NCI-H2029 (cell line): ENCODE results near the gene HPCAL1.

Experiments
- DNase-seq: peaks from one replicate; lab custom pipeline; 2025; lab: John Stamatoyannopoulos, UW

Gene HPCAL1

GRCh38 chr2:10407432-10407831, 104.7 kb downstream of the HPCAL1 start:
- peak; percentile 29 for DNase-seq

- DNase-seq: peak; percentile 62
These were observed 105.3 kb downstream of the HPCAL1 start for GRCh38 chr2:10407841-10408648.

- peak; percentile 85 for DNase-seq
These were observed 106.2 kb downstream of the HPCAL1 start for GRCh38 chr2:10408649-10409579.

- DNase-seq: no peak
These were observed 107.5 kb downstream of the HPCAL1 start for GRCh38 chr2:10410001-10410822.

GRCh38 chr2:10410823-10411437, 108.2 kb downstream of the HPCAL1 start:
- DNase-seq: no peak

GRCh38 chr2:10411557-10411956, 108.9 kb downstream of the HPCAL1 start:
- no peak for DNase-seq

GRCh38 chr2:10412380-10412779, 109.7 kb downstream of the HPCAL1 start:
- DNase-seq: no peak

GRCh38 chr2:10413503-10413902, 110.8 kb downstream of the HPCAL1 start:
- DNase-seq: no peak

- DNase-seq: peak; percentile 29
These were observed 111.3 kb downstream of the HPCAL1 start for GRCh38 chr2:10413991-10414451.

- DNase-seq: peak; percentile 97
These were observed 111.9 kb downstream of the HPCAL1 start for GRCh38 chr2:10414591-10414990.

GRCh38 chr2:10415048-10415447, 112.3 kb downstream of the HPCAL1 start:
- no peak for DNase-seq

GRCh38 chr2:10415640-10416039, 112.9 kb downstream of the HPCAL1 start:
- no peak for DNase-seq

- DNase-seq: no peak
These were observed 115.0 kb downstream of the HPCAL1 start for GRCh38 chr2:10417551-10418335.

- DNase-seq: no peak
These were observed 117.0 kb downstream of the HPCAL1 start for GRCh38 chr2:10419553-10420257.

GRCh38 chr2:10422251-10422650, 119.5 kb downstream of the HPCAL1 start:
- no peak for DNase-seq

- no peak for DNase-seq
These were observed 120.2 kb downstream of the HPCAL1 start for GRCh38 chr2:10422732-10423399.

- DNase-seq: no peak
These were observed 120.7 kb downstream of the HPCAL1 start for GRCh38 chr2:10423400-10423774.

- no peak for DNase-seq
These were observed 121.3 kb downstream of the HPCAL1 start for GRCh38 chr2:10424051-10424450.

GRCh38 chr2:10424916-10425505, 122.3 kb downstream of the HPCAL1 start:
- DNase-seq: no peak
